Measurements from ENCODE around the gene BIRC7.

Gene BIRC7

DNA sequence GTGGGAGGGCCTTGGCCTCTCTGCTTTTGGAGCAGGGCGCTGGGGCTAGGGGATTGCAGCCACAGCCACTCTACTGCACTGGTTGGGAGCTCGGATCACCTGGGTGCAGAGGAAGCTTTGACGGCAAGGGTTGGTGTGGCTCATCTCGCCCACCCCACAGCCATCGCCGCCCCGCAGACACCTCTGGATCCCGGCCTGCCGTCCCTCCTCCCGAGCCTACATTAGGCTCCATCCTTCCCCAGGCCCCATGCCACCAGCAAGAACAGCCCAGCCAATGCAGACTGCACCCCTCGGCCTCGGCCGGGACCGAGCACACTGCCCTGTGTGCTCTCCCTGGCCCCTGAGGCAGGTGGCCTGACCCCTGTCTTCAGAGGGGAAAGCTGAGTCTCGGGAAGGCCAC, 24.8 kb downstream of the BIRC7 start:
- H3K27ac ChIP-seq (ENCODE audit: low read depth, low read length), result no peak overlapping the region

DNA sequence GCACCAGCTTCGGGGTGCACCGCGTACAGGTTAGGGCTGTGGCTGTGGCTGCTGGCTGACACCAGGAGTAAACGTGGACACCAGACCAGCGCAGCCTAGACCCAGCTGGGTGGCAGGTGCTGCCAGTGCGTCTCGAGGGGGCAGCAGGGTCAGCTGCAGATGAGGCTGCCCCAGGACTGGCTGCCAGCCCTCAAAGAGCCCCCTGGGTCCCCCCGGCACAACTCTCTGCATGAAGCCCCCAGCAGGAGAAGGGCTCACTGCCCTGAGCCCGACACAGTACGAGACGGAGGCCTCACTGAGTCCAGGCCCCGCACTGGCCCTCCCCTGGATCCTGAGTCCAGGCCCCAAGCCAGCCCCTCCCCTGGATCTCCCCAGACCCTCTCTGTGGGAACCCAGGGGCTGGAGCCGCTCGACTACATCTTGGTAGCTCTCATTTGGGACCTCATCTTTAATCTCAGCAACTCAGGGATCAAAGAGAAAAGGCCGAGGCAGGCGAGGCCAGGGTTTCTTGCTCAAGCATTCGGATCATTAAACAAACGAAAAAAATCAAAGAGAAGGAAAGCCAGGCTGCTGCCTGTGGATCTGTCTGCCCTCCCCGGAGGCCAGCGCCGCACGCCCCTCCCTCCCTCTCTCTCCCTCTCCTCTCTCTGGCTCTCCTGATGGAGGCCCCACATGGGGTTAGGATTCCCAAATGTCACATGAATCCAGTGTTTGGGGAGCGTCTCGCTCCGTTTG, 25.5 kb downstream of the BIRC7 start:
- H3K79me1 ChIP-seq (ENCODE audit: low read length), result no peaks in the 10 kb centered on the region
- no peak overlapping the region for H2BK120ac ChIP-seq (ENCODE audit: low read depth, low read length)
- H3K36me3 ChIP-seq (ENCODE audit: control insufficient read depth, insufficient read depth, low read length), result no peaks in the 10 kb centered on the region
- no peak overlapping the region for H2BK5ac ChIP-seq (ENCODE audit: low read length)
- H3K27ac ChIP-seq (ENCODE audit: low read depth, low read length), result no peak overlapping the region
- no peak overlapping the region for H2AK5ac ChIP-seq (ENCODE audit: low read length)
- no peak overlapping the region for H3K18ac ChIP-seq (ENCODE audit: low read length)
- no peaks in the 10 kb centered on the region for H3K79me2 ChIP-seq (ENCODE audit: control insufficient read depth, insufficient read depth, low read length)
- no peak overlapping the region for H3K4me3 ChIP-seq (ENCODE audit: low read length)
- H4K8ac ChIP-seq (ENCODE audit: low read depth, low read length), result no peak overlapping the region
- H3K4ac ChIP-seq (ENCODE audit: low read depth, low read length), result no peak overlapping the region
- no peak overlapping the region for H3K23ac ChIP-seq (ENCODE audit: low read length)
- H3K27me3 ChIP-seq (ENCODE audit: insufficient read depth, low read length, poor library complexity), result no peaks in the 10 kb centered on the region
- H4K5ac ChIP-seq (ENCODE audit: low read length), result no peak overlapping the region
- no peak for DNase-seq
- no peak overlapping the region for H3K4me2 ChIP-seq (ENCODE audit: low read length)
- no CpG with 5 or more reads among the region's 25 CpGs for WGBS (ENCODE audit: extremely low coverage, insufficient coverage, low lambda C conversion rate)
- H3K9ac ChIP-seq (ENCODE audit: low read length), result no peak overlapping the region
- H2BK15ac ChIP-seq (replicated peaks; ENCODE audit: low read depth), result no peak overlapping the region
- no peaks in the 10 kb centered on the region for H3K4me1 ChIP-seq (ENCODE audit: control insufficient read depth, low read depth, low read length)
- no peak overlapping the region for H3K56ac ChIP-seq (ENCODE audit: low read length)

More for the DNA sequence above, 24.8 kb downstream of the BIRC7 start:
- no peak for DNase-seq
- Histone ChIP-seq H3K4ac (ENCODE audit: low read depth, low read length) (no peak overlapping the region), H3K18ac (ENCODE audit: low read length) (no peak overlapping the region), H2BK5ac (ENCODE audit: low read length) (no peak overlapping the region), H3K9ac (ENCODE audit: low read length) (no peak overlapping the region), H3K79me2 (ENCODE audit: control insufficient read depth, insufficient read depth, low read length) (no peaks in the 10 kb centered on the region), H4K5ac (ENCODE audit: low read length) (no peak overlapping the region), H3K79me1 (ENCODE audit: low read length) (no peaks in the 10 kb centered on the region), H3K4me1 (ENCODE audit: control insufficient read depth, low read depth, low read length) (no peaks in the 10 kb centered on the region), H3K36me3 (ENCODE audit: control insufficient read depth, insufficient read depth, low read length) (no peaks in the 10 kb centered on the region), H2AK5ac (ENCODE audit: low read length) (no peak overlapping the region), H3K56ac (ENCODE audit: low read length) (no peak overlapping the region), H2BK15ac (replicated peaks; ENCODE audit: low read depth) (no peak overlapping the region), H2BK120ac (ENCODE audit: low read depth, low read length) (no peak overlapping the region), H3K27me3 (ENCODE audit: insufficient read depth, low read length, poor library complexity) (no peaks in the 10 kb centered on the region), H3K23ac (ENCODE audit: low read length) (no peak overlapping the region), H4K8ac (ENCODE audit: low read depth, low read length) (no peak overlapping the region), H3K4me3 (ENCODE audit: low read length) (no peak overlapping the region), H3K4me2 (ENCODE audit: low read length) (no peak overlapping the region)
- WGBS (ENCODE audit: extremely low coverage, insufficient coverage, low lambda C conversion rate), result no CpG with 5 or more reads among the region's 15 CpGs

DNA sequence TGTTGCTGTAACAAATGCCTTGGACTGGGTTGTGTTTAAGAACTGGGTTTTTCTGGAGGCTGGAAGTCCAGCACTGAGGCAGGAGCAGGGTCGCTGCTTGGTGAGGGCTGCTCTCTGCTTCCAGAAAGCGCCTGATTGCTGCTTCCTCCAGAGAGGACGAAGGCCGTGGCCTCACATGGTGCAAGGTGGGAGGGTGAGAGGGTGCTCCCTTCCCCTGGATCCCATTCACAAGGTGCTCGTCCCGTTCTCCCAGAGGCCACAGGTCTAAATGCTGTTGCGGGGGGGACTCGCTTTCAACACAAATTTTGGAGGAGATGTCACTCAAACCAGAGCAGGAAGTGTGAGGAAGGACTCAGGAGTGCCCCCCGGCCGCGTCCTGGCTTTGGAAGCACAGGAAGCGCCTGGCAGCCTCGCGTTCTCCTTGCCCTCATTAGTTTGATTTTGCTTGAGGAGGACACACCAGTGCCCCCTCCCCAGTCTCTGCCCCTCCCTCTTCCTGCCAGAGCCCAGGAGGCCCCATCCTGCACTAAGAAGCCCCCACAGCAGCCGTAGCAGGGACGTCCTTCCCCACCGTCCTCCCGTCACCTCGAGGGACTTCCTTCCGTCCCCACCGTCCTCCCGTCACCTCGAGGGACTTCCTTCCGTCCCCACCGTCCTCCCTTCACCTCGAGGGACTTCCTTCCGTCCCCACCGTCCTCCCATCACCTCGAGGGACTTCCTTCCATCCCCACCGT, 26.3 kb downstream of the BIRC7 start:
- Histone ChIP-seq H2BK5ac (ENCODE audit: low read length) (no peak overlapping the region), H2BK15ac (replicated peaks; ENCODE audit: low read depth) (no peak overlapping the region), H3K36me3 (ENCODE audit: control insufficient read depth, insufficient read depth, low read length) (no peaks in the 10 kb centered on the region), H3K4me2 (ENCODE audit: low read length) (no peak overlapping the region), H3K56ac (ENCODE audit: low read length) (no peak overlapping the region), H3K4ac (ENCODE audit: low read depth, low read length) (no peak overlapping the region), H4K8ac (ENCODE audit: low read depth, low read length) (no peak overlapping the region), H3K27ac (ENCODE audit: low read depth, low read length) (no peak overlapping the region), H4K5ac (ENCODE audit: low read length) (no peak overlapping the region), H2AK5ac (ENCODE audit: low read length) (no peak overlapping the region), H2BK120ac (ENCODE audit: low read depth, low read length) (no peak overlapping the region), H3K79me2 (ENCODE audit: control insufficient read depth, insufficient read depth, low read length) (no peaks in the 10 kb centered on the region), H3K18ac (ENCODE audit: low read length) (no peak overlapping the region), H3K9ac (ENCODE audit: low read length) (no peak overlapping the region), H3K79me1 (ENCODE audit: low read length) (no peaks in the 10 kb centered on the region), H3K4me1 (ENCODE audit: control insufficient read depth, low read depth, low read length) (no peaks in the 10 kb centered on the region), H3K27me3 (ENCODE audit: insufficient read depth, low read length, poor library complexity) (no peaks in the 10 kb centered on the region), H3K23ac (ENCODE audit: low read length) (no peak overlapping the region), H3K4me3 (ENCODE audit: low read length) (no peak overlapping the region)
- WGBS (ENCODE audit: extremely low coverage, insufficient coverage, low lambda C conversion rate), result no CpG with 5 or more reads among the region's 30 CpGs
- no peak for DNase-seq

DNA sequence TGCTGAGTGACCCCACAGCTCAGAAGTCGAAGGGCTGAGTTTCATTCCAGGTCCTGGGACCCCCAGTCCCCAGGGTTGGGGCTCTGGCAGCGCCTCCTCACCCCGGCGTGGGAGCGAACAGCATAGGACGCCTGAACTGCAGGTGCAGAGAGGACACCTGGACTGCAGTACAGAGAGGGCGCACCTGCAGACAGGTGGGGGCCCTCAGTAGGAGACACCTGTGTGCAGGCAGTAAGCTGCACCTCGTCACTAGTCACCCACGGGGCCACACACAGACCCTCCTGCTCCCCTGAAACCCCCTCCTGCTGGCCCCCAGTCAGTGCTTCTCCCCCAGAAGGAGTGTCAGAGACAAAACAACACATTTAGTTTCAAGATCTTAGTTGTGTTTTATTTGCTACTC, 27.1 kb downstream of the BIRC7 start:
- Histone ChIP-seq H2AK5ac (ENCODE audit: low read length) (no peak overlapping the region), H3K18ac (ENCODE audit: low read length) (no peak overlapping the region), H3K27ac (ENCODE audit: low read depth, low read length) (no peak overlapping the region), H3K4me3 (ENCODE audit: low read length) (no peak overlapping the region), H2BK120ac (ENCODE audit: low read depth, low read length) (no peak overlapping the region), H3K9ac (ENCODE audit: low read length) (no peak overlapping the region), H2BK5ac (ENCODE audit: low read length) (no peak overlapping the region), H4K8ac (ENCODE audit: low read depth, low read length) (no peak overlapping the region), H3K56ac (ENCODE audit: low read length) (no peak overlapping the region), H4K5ac (ENCODE audit: low read length) (no peak overlapping the region), H2BK15ac (replicated peaks; ENCODE audit: low read depth) (no peak overlapping the region), H3K79me2 (ENCODE audit: control insufficient read depth, insufficient read depth, low read length) (no peaks in the 10 kb centered on the region), H3K4ac (ENCODE audit: low read depth, low read length) (no peak overlapping the region), H3K36me3 (ENCODE audit: control insufficient read depth, insufficient read depth, low read length) (no peaks in the 10 kb centered on the region), H3K27me3 (ENCODE audit: insufficient read depth, low read length, poor library complexity) (no peaks in the 10 kb centered on the region), H3K79me1 (ENCODE audit: low read length) (no peaks in the 10 kb centered on the region), H3K4me2 (ENCODE audit: low read length) (no peak overlapping the region), H3K23ac (ENCODE audit: low read length) (no peak overlapping the region), H3K4me1 (ENCODE audit: control insufficient read depth, low read depth, low read length) (no peaks in the 10 kb centered on the region)
- no peak for DNase-seq
- no CpG with 5 or more reads among the region's 9 CpGs for WGBS (ENCODE audit: extremely low coverage, insufficient coverage, low lambda C conversion rate)

DNA sequence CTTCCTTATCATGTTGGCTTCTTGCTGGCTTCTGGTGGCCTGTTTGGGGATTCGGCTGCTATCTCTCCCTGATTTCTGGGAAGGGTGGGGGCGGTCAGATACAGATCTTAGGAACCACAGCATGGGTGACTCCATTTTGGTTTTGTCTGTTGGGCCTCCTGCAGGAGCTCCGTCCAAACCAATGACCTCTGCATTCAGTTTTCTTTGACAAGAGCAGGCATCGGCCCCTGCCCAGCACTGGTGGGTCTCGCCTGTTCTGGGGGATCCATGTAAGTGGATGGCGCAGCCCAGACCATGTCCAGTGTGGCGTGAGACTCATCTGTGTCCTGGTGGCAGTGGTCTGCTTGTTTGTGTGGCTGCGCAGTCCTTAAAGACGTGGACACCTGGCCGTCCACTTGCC, 28.3 kb downstream of the BIRC7 start:
- H3K4me3 ChIP-seq (ENCODE audit: low read length), result no peak overlapping the region
- no peak overlapping the region for H4K5ac ChIP-seq (ENCODE audit: low read length)
- no peak overlapping the region for H3K27ac ChIP-seq (ENCODE audit: low read depth, low read length)
- H3K36me3 ChIP-seq (ENCODE audit: control insufficient read depth, insufficient read depth, low read length), result no peaks in the 10 kb centered on the region
- H3K27me3 ChIP-seq (ENCODE audit: insufficient read depth, low read length, poor library complexity), result no peaks in the 10 kb centered on the region
- no peak overlapping the region for H2AK5ac ChIP-seq (ENCODE audit: low read length)
- no peaks in the 10 kb centered on the region for H3K4me1 ChIP-seq (ENCODE audit: control insufficient read depth, low read depth, low read length)
- no peak overlapping the region for H3K9ac ChIP-seq (ENCODE audit: low read length)
- no peaks in the 10 kb centered on the region for H3K79me2 ChIP-seq (ENCODE audit: control insufficient read depth, insufficient read depth, low read length)
- no CpG with 5 or more reads among the region's 10 CpGs for WGBS (ENCODE audit: extremely low coverage, insufficient coverage, low lambda C conversion rate)
- H3K18ac ChIP-seq (ENCODE audit: low read length), result no peak overlapping the region
- no peaks in the 10 kb centered on the region for H3K79me1 ChIP-seq (ENCODE audit: low read length)
- H3K23ac ChIP-seq (ENCODE audit: low read length), result no peak overlapping the region
- no peak overlapping the region for H3K4ac ChIP-seq (ENCODE audit: low read depth, low read length)
- H2BK5ac ChIP-seq (ENCODE audit: low read length), result no peak overlapping the region
- DNase-seq, result no peak
- H2BK15ac ChIP-seq (replicated peaks; ENCODE audit: low read depth), result no peak overlapping the region
- H2BK120ac ChIP-seq (ENCODE audit: low read depth, low read length), result no peak overlapping the region
- no peak overlapping the region for H3K4me2 ChIP-seq (ENCODE audit: low read length)
- no peak overlapping the region for H4K8ac ChIP-seq (ENCODE audit: low read depth, low read length)
- H3K56ac ChIP-seq (ENCODE audit: low read length), result no peak overlapping the region
